NCI-H1436 (cell line): ENCODE results near the gene TAF1B.

Source experiments
- DNase-seq: peaks from one replicate; lab custom pipeline; 2025; lab: John Stamatoyannopoulos, UW

Gene TAF1B

GRCh38 chr2:9808334-9809063 is 34.8 kb upstream of the TAF1B start:
- DNase-seq = no peak

GRCh38 chr2:9809064-9809356 is 34.3 kb upstream of the TAF1B start:
- DNase-seq = no peak

- no peak for DNase-seq
These were observed 33.7 kb upstream of the TAF1B start for GRCh38 chr2:9809448-9810088.

- no peak for DNase-seq
These were observed 32.1 kb upstream of the TAF1B start for GRCh38 chr2:9811216-9811615.

- no peak for DNase-seq
These were observed 31.4 kb upstream of the TAF1B start for GRCh38 chr2:9811679-9812511.

GRCh38 chr2:9812945-9813311 is 30.3 kb upstream of the TAF1B start:
- DNase-seq = no peak

GRCh38 chr2:9813312-9814128 is 29.8 kb upstream of the TAF1B start:
- peak; percentile 70 for DNase-seq

GRCh38 chr2:9814129-9814868 is 29.0 kb upstream of the TAF1B start:
- DNase-seq = no peak

- DNase-seq = no peak
These were observed 28.2 kb upstream of the TAF1B start for GRCh38 chr2:9815076-9815475.

GRCh38 chr2:9815844-9816279 is 27.4 kb upstream of the TAF1B start:
- no peak for DNase-seq

GRCh38 chr2:9818097-9818496 is 25.2 kb upstream of the TAF1B start:
- no peak for DNase-seq

GRCh38 chr2:9819551-9819950 is 23.7 kb upstream of the TAF1B start:
- no peak for DNase-seq

GRCh38 chr2:9820020-9820973 is 23.0 kb upstream of the TAF1B start:
- DNase-seq = no peak

GRCh38 chr2:9821805-9822445 is 21.3 kb upstream of the TAF1B start:
- DNase-seq = no peak

GRCh38 chr2:9824441-9824840 is 18.8 kb upstream of the TAF1B start:
- DNase-seq = no peak

- no peak for DNase-seq
These were observed 18.1 kb upstream of the TAF1B start for GRCh38 chr2:9824956-9825720.

- no peak for DNase-seq
These were observed 17.1 kb upstream of the TAF1B start for GRCh38 chr2:9826208-9826607.

- no peak for DNase-seq
These were observed 12.4 kb upstream of the TAF1B start for GRCh38 chr2:9830685-9831410.
